OCI-M1 (cell line): Measurements from ENCODE around the gene EXOC4.
"Not testable (repeated sequence)": the region's sequence is repeated elsewhere in the genome, so short reads cannot be mapped to it uniquely, and the experiment has no call there.

Source experiments
- DNase-seq: peaks from one replicate; lab custom pipeline; 2025; lab: John Stamatoyannopoulos, UW

EXOC4 gene

DNA sequence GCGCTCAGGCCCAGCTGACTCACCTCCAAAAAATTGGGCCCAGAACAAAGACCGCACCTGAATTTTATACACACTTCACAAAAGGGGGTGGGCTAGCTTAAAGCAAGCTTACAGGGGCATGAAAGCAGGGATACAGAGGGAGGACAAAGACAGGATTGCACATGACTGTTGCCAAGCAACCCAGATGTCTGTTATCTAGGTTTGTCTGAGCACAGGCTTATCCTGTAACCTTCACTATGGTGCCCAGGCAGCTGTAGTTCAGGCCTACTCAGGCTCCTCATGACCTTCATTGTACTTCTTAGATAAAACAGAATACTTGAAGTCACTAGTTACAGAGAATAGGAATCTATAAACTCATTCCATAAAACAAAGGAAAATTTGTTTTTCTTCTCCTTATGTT lies 824.7 kb downstream of the EXOC4 start:
- DNase-seq: not testable (repeated sequence)

DNA sequence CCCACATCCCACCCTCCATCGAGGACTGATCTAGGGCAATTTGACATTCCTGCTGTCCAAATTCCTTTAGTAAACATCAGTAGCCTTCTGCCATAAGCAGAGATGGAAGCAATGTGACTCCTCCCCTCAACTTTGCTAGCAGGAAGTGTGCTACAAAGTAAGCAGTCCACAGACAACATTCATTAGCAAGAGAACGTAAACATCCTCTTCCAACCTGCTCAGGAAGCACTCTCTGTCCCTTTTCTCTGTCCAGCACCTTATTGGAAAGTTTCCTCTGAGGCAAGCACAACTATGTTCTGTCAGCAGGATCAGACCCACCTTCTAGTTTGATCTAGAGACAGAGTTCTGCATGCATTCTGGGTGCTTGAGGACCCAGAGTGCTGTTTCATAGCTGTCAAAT lies 826.1 kb downstream of the EXOC4 start:
- no peak for DNase-seq

DNA sequence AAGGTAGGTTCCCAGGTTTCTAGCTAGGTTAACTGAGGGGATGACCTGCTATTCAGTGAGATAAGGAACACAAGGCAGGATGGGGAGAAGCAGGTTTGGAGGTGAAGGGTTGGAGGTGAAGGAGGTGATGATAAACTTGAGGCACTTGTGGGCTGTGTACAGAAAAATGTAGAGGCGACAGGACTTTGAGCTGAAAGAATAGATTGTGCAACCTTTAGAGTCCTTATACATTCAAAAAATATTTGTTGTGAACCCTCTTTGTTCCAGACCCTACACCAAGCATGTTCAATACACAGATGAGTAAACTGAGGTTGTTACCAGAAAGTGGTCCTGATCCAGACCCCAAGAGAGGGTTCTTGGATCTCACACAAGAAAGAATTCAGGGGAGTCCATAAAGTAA lies 828.8 kb downstream of the EXOC4 start:
- DNase-seq: no peak

DNA sequence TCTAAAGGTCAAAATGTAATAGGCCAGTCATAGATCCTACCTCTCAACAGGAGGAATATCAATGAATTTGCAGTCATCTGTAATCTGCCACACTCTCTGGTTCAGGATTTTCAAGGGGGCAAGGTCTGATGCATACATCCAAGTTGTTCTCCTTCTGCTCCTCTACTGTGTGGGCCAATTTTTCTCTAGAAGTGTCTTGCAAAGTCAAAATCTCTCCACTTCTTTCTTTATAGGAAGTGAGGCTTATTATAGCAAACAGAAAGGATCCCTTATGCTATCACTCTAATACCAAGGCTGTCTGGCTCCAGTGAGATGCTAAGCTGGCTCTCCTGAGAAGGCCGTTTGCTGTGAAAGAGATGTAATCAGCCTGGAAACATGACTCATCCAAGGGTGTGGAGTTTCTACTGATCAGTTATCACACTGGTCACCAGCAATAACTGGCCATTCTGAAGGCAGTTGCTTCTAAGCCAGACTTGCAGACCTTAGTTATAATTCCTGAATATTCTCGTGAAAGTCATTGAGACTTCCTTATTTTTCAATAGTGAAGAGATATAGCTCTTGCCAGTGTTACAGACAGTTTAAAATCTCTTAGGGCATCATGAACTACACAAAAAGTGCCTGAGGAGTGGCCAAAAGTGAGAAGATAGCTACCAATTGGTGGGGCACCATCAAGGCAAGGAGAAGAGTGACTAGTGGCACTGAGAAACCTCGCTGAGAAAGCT lies 831.0 kb downstream of the EXOC4 start:
- peak; percentile 46 for DNase-seq

- peak; percentile 72 for DNase-seq
Measured at GRCh38 chr7:134084488-134085144, 831.7 kb downstream of the EXOC4 start.

- no peak for DNase-seq
Measured at GRCh38 chr7:134085311-134085710, 832.4 kb downstream of the EXOC4 start.

- DNase-seq: no peak
Measured at GRCh38 chr7:134086998-134087735, 834.3 kb downstream of the EXOC4 start.

DNA sequence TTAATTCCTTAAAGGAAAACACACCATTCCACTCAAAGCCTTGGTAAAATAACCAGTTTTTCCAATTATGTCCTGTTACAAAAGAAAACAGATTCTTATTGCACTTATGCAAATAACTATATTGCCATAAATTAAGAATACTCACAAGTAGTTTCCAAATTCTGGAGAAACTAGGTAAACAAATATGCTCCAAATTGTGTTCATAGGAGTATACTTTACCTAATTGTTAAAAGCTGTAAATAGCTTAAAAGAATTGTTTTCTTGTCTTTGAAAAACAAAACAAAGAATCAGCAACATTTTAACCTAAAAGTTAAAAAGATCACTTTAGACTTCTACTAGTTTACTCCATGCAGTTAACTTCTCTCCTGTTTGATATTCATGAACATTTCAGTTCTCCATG lies 835.3 kb downstream of the EXOC4 start:
- DNase-seq: no peak

DNA sequence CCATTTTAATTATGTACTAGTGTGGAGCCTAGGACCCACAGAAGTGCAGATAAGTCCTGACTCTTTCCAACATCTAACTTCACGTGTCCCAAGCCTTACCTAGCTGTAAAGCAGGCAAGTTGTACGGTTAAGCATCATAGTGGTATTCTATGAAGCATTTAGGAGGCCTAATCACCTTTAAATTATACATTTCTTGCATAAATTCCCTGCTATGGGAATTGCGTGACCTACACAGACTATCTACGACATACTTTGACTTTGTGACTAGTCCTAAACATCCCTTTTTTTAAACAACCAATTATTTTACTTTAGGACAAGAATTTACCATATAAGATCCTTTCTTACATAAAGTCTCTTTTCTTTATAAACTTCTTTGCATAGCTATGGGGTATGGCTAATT lies 836.6 kb downstream of the EXOC4 start:
- DNase-seq: no peak

DNA sequence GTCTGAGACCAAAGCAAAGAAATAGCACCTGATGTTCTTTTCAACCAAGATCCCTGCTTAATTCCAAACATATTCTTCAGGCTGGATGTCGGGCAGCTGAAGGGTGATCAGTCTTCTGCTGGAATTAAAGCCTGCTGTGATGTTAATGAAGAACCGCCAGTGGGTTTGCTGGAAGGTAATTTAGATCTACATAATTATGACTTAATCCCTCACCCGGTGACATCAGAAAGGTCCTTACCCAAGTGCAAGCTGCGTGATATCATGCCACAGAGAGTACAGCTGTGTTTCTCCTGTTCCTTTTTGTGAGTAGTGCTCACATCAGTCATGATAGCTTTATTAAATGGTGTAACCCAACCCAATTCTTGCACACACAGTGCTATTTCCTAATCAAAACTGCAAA lies 845.2 kb downstream of the EXOC4 start:
- no peak for DNase-seq

- no peak for DNase-seq
Measured at GRCh38 chr7:134101716-134102115, 848.8 kb downstream of the EXOC4 start.

DNA sequence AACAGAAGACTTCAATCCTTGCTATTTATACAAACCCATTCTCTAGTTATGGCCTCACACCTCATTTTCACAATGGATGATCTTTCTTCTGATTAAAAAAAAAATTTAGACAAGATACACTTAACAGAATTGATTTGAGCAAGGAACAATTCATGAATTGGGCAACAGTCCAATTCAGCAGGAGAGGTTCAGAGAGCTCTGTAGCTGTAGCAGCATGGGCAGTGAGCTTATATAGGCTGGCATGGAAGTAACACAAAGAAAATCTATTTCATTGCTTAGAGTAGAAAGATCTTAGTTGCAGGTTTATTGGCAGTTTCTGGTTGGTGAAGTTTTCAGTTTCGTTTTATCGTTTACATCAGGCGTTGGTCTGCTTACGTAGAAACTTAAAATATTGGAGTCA lies 851.3 kb downstream of the EXOC4 start:
- DNase-seq: no peak

DNA sequence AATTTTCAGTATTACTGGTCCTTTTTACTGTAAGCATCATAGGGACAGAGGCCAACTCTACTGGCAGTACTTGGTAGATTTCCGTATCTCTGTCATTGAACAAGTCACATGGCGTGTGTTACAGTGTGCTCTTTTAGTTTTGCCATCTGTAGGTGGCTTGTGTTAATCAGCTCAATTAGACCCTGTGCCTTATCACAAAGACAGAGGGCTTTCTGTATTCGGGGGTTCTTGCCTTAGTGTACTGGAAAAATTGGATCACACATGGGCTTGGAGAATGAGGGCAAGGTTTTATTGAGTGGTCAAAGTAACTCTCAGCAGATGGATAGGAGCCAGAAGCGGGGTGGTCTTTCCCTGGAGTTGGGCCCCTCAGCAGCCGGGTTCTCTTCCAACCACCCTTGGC lies 853.0 kb downstream of the EXOC4 start:
- DNase-seq: no peak

DNA sequence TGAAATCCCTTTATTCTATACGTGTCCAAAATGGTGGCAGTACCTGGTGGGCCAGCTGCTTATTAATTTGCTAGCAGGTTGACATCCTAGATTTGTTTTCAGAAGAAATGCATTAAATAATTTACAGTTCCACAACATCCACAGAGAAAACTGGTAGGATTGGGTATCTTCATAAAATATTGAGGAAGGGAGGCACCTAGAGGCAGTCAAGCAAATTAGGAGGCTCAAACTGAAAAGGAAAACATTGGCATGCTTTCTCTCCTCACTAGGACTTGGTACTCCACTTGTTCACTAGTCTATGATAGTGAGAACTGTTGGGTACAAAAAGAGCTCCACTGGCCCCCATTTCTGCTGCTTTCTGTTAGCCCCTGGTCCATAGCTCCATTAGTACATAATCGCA lies 855.9 kb downstream of the EXOC4 start:
- DNase-seq: peak; percentile 4

DNA sequence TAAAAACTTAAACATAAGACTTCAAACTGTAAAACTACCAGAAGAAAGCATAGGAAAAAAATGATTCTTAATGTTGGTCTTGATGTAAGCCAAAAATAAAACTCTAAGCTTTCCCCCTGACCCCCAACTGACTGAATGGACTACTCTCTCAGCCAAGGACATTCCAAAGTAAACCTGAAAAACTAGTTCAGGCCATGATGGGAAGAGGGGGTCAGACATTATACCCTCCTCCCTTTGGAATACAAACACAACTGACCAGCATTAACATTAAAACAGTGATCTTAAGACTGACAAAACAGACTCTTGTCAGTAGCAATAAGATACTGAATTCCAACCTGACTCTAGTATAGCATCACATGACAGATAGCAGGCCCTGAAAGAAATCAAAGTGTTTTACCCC lies 860.8 kb downstream of the EXOC4 start:
- no peak for DNase-seq

GRCh38 chr7:134114992-134115391 lies 862.1 kb downstream of the EXOC4 start:
- no peak for DNase-seq
